ENCODE data around the gene EVI5. TPM values are rescaled to one million over a fixed set of nuclear protein-coding genes. Genes with fewer than 3 reads are reported as not detected.
A peak's percentile ranks its signal among the peaks of the same experiment; 100 is the strongest.
"Not testable (repeated sequence)": the region's sequence is repeated elsewhere in the genome, so short reads cannot be mapped to it uniquely, and the experiment has no call there.

EVI5 gene
- total RNA-seq, 4 donors from 2014 or later, result 13.6 to 21.6 (median 14.8) TPM

DNA sequence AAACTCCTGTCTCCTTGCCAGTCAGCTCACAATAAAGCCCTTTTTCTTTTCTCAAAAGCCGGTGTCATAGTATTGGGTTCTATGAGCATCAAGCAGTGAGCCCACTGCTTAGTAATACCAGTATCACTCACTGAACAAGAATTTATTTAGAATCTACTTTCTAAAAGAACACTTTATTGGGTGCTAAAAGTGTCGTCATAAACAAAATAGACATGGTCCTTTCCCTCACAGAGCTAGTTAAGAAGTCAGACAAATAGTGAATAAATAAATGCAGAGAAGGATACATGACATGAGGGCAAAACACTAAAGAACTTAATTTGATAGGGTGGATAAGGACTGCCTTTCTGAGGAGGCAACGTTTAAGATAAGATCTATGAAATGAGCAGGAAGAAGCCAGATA, 32.2 kb downstream of the EVI5 start:
- no peak for DNase-seq (ENCODE audit: low spot score in 2 of 2)
- 61% methylated on average over 3 of the region's 3 CpGs for WGBS
- Histone ChIP-seq H3K27ac (no peak overlapping the region), H3K36me3 (no peaks in the 10 kb centered on the region), H3K4me1 (no peaks in the 10 kb centered on the region), H3K27me3 (no peaks in the 10 kb centered on the region), H3K4me3 (no peak overlapping the region), H3K9me3 (no peaks in the 10 kb centered on the region)
- no peak for TF ChIP-seq CTCF (IDR thresholded peaks at IDR 0.05)
- TF ChIP-seq EP300 (IDR thresholded peaks at IDR 0.05), result no peak
- TF ChIP-seq POLR2A (IDR thresholded peaks at IDR 0.05), result no peak
- no peak for TF ChIP-seq POLR2AphosphoS5 (IDR thresholded peaks at IDR 0.05)

DNA sequence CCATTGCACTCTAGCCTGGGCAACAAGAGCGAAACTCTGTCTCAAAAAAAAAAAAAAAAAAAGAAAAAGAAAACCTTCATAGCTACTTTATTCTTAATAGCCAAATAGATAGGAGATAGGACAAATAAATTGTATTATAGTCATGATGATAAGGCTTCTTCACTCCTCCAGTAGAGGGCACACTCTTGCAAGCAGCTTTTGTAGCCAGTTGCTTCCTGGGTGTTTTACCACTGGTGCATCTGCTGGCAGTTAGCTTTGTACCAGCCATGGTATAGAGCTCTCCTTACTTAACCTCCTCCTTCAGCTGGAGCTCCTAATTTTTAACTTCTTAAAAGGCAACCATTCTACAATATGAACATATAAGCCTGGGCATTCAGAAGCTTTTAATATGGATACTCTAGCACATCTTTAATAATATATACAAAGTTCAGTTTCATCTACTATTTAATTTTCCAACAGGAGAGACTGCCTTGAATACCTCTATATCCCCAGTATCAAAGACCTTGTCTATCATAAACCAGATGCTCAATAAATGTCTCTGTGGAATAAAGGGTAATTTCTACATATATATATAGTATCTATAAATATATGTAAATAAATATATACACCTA, 35.8 kb downstream of the EVI5 start:
- Histone ChIP-seq H3K4me1 (no peaks in the 10 kb centered on the region), H3K9me3 (no peaks in the 10 kb centered on the region), H3K27me3 (no peaks in the 10 kb centered on the region), H3K4me3 (no peak overlapping the region), H3K36me3 (no peaks in the 10 kb centered on the region), H3K27ac (no peak overlapping the region)
- TF ChIP-seq POLR2AphosphoS5 (IDR thresholded peaks at IDR 0.05) (no peak), CTCF (IDR thresholded peaks at IDR 0.05) (peak; percentile 25 to 62)
- DNase-seq (ENCODE audit: low spot score in 2 of 2), result no peak
- WGBS, result 91% methylated on average over 1 of the region's 1 CpG

GRCh38 chr1:92748138-92748537, 36.8 kb downstream of the EVI5 start:
- DNase-seq (ENCODE audit: low spot score in 2 of 2), result no peak
- Histone ChIP-seq H3K27me3 (no peaks in the 10 kb centered on the region), H3K4me1 (no peaks in the 10 kb centered on the region), H3K36me3 (no peaks in the 10 kb centered on the region), H3K4me3 (no peak overlapping the region), H3K9me3 (no peaks in the 10 kb centered on the region), H3K27ac (no peak overlapping the region)
- no peak for TF ChIP-seq POLR2A (IDR thresholded peaks at IDR 0.05)
- no peak for TF ChIP-seq CTCF (IDR thresholded peaks at IDR 0.05)
- TF ChIP-seq POLR2AphosphoS5 (IDR thresholded peaks at IDR 0.05), result no peak
- TF ChIP-seq EP300 (IDR thresholded peaks at IDR 0.05), result no peak
- 87% methylated on average over 3 of the region's 3 CpGs for WGBS

DNA sequence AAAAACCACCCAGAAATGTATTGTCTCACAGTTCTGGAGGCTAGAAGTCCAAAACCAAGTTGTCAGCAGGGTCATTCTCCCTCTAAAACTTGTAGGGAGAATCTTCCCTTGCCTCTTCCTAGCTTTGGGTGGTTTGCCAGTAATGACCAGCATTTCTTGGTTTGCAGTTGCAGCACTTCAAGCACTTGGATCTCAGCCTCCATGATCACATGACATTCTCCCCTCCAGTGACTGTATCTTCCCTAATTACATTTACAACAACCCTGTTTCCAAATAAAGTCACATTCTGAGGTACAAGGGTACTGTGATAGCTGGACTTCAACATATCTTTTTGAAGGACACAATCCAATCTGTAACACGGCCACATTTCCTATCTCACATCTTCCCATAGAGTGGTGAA, 37.2 kb downstream of the EVI5 start:
- Histone ChIP-seq H3K9me3 (no peaks in the 10 kb centered on the region), H3K4me1 (no peaks in the 10 kb centered on the region), H3K27me3 (no peaks in the 10 kb centered on the region), H3K4me3 (no peak overlapping the region), H3K27ac (no peak overlapping the region), H3K36me3 (no peaks in the 10 kb centered on the region)
- 84% methylated on average over 1 of the region's 1 CpG for WGBS
- TF ChIP-seq POLR2A (IDR thresholded peaks at IDR 0.05) (no peak), POLR2AphosphoS5 (IDR thresholded peaks at IDR 0.05) (no peak), CTCF (IDR thresholded peaks at IDR 0.05) (no peak), EP300 (IDR thresholded peaks at IDR 0.05) (no peak)
- DNase-seq (ENCODE audit: low spot score in 2 of 2), result no peak

GRCh38 chr1:92746255-92746654, 38.7 kb downstream of the EVI5 start:
- H3K4me3 ChIP-seq; H3K27me3 ChIP-seq; H3K27ac ChIP-seq; H3K36me3 ChIP-seq; DNase-seq (ENCODE audit: low spot score in 2 of 2); H3K4me1 ChIP-seq; H3K9me3 ChIP-seq: not testable (repeated sequence)
- 95% methylated on average over 4 of the region's 4 CpGs for WGBS

- Histone ChIP-seq H3K27me3 (no peaks in the 10 kb centered on the region), H3K36me3 (no peaks in the 10 kb centered on the region), H3K4me3 (no peak overlapping the region), H3K27ac (no peak overlapping the region), H3K9me3 (no peaks in the 10 kb centered on the region), H3K4me1 (no peaks in the 10 kb centered on the region)
- TF ChIP-seq POLR2A (IDR thresholded peaks at IDR 0.05) (no peak), POLR2AphosphoS5 (IDR thresholded peaks at IDR 0.05) (no peak), CTCF (IDR thresholded peaks at IDR 0.05) (no peak), EP300 (IDR thresholded peaks at IDR 0.05) (no peak)
- DNase-seq (ENCODE audit: low spot score in 2 of 2), result no peak
- 92% methylated on average over 8 of the region's 8 CpGs for WGBS
Measured at GRCh38 chr1:92743221-92743620, 41.7 kb downstream of the EVI5 start.
